HFF-Myc (cell line): Measurements from ENCODE around the gene MSI2.

Experiments
- DNase-seq: peaks from one replicate; pipeline ENCODE4 v3.0.0-alpha.2; 2011; ENCODE audit warnings: low read depth; ENCODE audit errors: extremely low read depth
- H3K4me3 ChIP-seq: replicated peaks from 2 replicates; pipeline ENCODE4 v1.5.1; 2011; ENCODE audit warnings: low read depth, mild to moderate bottlenecking, control low read depth, low read length
- TF ChIP-seq, protein P1 (sequence below): IDR thresholded peaks from 2 replicates; pipeline ENCODE4 v1.5.1; 2012; ENCODE audit warnings: mild to moderate bottlenecking, low read depth, low read length, control low read depth; ENCODE audit errors: missing control alignments

The MSI2 gene

DNA sequence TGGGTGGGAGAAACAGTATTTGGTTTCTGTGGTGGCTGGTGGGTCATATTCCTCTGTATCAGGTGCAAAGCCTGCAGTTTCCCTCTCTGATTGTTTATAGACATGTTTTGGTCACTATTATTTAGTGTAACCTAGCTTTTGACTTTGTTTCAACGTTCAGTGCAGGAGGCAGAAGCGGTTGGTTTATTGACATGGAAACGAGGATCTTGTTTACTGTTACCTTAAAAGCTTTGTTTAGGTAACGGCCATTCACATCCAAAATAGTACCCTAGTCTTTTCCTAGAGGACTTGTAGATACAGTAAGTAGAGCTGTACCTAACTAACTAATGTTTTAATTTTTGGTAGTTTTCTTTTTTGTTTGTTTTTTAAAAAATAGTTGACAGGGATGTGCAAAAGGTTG is 3.5 kb downstream of the MSI2 start:
- TF ChIP-seq, protein P1, sequence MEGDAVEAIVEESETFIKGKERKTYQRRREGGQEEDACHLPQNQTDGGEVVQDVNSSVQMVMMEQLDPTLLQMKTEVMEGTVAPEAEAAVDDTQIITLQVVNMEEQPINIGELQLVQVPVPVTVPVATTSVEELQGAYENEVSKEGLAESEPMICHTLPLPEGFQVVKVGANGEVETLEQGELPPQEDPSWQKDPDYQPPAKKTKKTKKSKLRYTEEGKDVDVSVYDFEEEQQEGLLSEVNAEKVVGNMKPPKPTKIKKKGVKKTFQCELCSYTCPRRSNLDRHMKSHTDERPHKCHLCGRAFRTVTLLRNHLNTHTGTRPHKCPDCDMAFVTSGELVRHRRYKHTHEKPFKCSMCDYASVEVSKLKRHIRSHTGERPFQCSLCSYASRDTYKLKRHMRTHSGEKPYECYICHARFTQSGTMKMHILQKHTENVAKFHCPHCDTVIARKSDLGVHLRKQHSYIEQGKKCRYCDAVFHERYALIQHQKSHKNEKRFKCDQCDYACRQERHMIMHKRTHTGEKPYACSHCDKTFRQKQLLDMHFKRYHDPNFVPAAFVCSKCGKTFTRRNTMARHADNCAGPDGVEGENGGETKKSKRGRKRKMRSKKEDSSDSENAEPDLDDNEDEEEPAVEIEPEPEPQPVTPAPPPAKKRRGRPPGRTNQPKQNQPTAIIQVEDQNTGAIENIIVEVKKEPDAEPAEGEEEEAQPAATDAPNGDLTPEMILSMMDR, result no peak
- H3K4me3 ChIP-seq, result no peak overlapping the region
- DNase-seq, result no peak

DNA sequence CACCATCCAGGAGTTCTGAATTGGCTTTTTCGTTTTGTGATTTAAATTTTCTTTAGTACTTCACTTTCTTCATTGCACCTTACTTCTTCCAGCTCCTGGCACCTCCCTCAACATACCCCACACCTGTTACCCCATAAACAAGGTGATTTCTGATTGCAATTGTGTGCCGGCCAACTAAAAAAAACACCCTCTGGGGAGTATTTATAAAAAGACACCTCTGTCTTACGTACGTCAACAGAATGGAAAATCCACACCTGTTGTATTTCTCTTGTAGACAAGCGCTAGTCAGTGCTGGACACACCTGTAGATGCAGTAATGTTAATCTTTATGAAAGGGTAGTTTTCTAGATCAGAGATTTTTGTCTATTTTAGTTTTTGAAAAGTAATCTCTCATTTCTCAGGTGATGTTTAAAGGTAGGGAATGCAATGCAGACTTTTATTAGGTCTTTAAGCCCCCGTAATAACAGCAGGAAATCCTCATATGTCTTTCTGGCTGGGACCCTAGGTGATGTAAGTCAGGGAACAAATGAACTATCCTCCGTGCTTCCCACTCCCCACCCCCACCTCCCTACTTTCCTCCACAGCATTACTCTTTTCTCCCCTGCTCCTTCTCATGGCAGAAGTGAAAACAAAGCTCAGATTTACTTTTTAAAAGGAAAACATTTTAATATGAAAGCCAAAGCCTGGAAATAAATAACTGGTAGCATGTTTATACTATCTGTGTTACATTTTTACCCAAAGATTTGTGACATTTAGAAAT is 4.2 kb downstream of the MSI2 start:
- H3K4me3 ChIP-seq, result no peak overlapping the region
- TF ChIP-seq, protein P1, result no peak
- no peak for DNase-seq

DNA sequence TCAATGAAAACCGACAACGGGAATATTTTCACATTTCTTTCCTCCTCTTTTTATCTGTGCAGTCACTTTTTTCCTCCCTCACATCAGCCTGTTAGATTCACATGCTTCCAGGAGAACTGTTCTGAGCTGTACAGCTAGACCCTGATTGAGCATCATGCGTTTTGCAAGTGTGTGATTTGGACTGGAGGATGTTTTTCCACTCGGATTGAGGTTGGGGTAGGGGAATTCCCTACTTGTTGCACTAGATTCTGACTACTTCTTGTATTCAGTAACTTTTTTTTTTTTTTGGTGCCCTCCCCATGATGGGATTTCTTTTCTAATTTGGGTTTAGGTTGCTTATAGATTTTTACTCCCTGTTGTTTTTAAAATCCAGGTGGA is 4.8 kb downstream of the MSI2 start:
- H3K4me3 ChIP-seq, result no peak overlapping the region
- DNase-seq, result no peak
- TF ChIP-seq, protein P1, result no peak

DNA sequence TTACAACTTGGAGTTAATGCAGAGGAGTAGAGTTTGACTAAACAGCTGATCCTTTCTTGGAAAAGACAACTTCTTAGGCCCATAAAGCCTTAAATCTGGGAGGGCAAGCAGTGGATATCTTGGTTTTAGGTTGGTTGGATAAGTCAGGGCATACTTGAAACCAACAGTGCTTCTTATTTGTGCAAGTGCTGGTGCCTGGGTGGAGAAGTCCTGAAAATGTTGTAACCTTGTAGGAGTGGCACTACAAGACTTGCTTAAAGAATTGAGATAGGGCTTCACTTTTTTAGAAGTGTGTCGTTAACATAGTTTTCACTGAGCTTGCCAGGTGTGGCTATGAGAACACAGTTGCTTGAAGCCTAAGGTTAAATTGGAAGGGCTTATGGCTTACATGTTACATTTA is 6.2 kb downstream of the MSI2 start:
- no peak for DNase-seq
- TF ChIP-seq, protein P1, result no peak
- no peak overlapping the region for H3K4me3 ChIP-seq

DNA sequence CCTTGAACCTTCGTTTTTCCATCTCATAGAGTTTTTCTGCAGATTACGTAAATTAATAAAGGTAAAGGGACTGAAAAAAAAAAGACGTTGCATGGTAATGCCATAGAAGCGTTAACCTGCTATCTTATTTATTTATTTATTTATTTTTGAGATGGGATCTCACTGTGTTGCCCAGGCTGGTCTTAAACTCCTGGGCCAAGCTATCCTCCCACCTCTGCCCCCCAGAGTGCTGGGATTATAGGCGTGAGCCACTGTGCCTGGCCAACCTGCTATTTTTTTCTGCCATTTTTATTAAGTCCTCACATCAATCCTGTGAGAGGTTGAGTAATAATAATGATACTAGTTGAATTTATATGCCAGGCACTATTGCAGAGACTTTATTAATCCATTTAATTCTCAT is 7.9 kb downstream of the MSI2 start:
- TF ChIP-seq, protein P1, result no peak
- no peak for DNase-seq
- H3K4me3 ChIP-seq, result no peak overlapping the region

DNA sequence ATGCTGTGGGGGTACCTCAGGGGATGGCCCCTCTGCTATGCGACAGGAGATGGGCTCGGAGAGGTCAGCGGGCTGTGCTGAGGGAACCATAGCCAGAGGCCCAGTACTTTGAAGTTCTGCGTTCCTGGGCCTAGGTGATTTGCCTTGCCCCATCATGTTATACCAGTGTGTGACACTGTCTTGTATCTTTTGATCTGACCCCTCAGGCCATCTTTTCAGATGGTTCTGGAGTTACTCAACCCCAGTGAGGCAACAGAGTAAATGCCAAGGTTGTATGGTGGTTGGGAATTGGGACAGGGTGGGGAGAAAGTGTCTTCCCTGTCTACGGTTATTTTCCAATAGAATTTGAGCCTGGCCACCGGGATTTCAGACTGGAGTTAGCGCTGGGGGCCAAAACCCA is 8.5 kb downstream of the MSI2 start:
- DNase-seq, result no peak
- TF ChIP-seq, protein P1, result no peak
- H3K4me3 ChIP-seq, result no peak overlapping the region

DNA sequence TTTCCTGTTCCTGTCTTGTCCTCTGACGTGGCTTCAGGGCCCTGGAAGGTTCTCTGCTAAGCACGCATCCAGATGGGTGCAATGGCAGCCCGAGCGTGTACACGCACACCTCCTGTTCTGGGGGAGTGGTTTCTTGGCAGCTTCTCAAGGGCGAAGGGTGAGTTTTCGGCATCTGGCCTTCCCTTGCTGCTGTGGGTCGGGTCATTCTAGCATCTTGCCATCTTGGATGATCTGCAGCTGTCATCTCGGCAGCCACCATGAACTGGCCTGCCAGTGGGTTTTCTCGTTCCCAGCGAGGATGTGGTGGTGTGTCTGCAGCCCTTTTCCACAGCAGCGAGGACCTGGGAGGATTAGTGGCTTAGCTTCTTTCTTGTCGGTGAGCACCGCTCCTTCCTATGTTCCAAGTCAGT is 10.6 kb downstream of the MSI2 start:
- H3K4me3 ChIP-seq, result no peak overlapping the region

More for the DNA sequence above, 10.6 kb downstream of the MSI2 start:
- no peak for DNase-seq
- TF ChIP-seq, protein P1, result no peak
